IMR-90 (cell line): Measurements from ENCODE around the gene CLIC5. TPM values are rescaled to one million over a fixed set of nuclear protein-coding genes. Genes with fewer than 3 reads are reported as not detected.

ENCODE experiments used
- ATAC-seq: fragments of 200-7000 bp; cut with Tn5 transposase; 2 replicates; pipeline ENCODE4 v1.9.1; 2020; ENCODE audit warnings: low read depth, mild to moderate bottlenecking, moderate library complexity
- BruUV-seq: library from RNA; stranded (reverse); fragments of 400-500 nt; replicated peaks from 2 replicates; lab custom pipeline; 2021; lab: Mats Ljungman, UMichigan
- CTCF ChIA-PET: fragments of 300-600 bp; formaldehyde crosslinking; extraction: SDS; loops from one replicate; lab custom pipeline; 2021; ENCODE audit warnings: antibody characterized with exemption; lab: Yijun Ruan, JAX
- POLR2A ChIA-PET: fragments of 300-600 bp; sonication (Branson Sonifier 250); formaldehyde crosslinking; loops from one replicate; lab custom pipeline; 2022; ENCODE audit warnings: antibody characterized with exemption; ENCODE audit not compliant: unreplicated experiment; lab: Charles Lee
- DNase-seq: peaks from one replicate; pipeline ENCODE4 v3.0.0; 2013
- H2AFZ ChIP-seq: replicated peaks from 2 replicates; pipeline ENCODE3; 2013; ENCODE audit warnings: low read length, mild to moderate bottlenecking; ENCODE audit not compliant: poor library complexity
- H2AK5ac ChIP-seq: 2 replicates; pipeline ENCODE4 v1.6.1; 2013; ENCODE audit warnings: low read depth, low read length, inconsistent platforms
- H2AK9ac ChIP-seq: replicated peaks from 2 replicates; pipeline ENCODE3; 2013; ENCODE audit warnings: mild to moderate bottlenecking, low read depth, low read length, moderate library complexity; ENCODE audit not compliant: poor library complexity
- H2BK120ac ChIP-seq: 2 replicates; pipeline ENCODE4 v1.6.1; 2013; ENCODE audit warnings: low read depth, low read length, inconsistent platforms
- H2BK15ac ChIP-seq: 3 replicates; pipeline ENCODE4 v1.6.1; 2013; ENCODE audit warnings: low read depth, low read length, inconsistent platforms
- H2BK20ac ChIP-seq: 2 replicates; pipeline ENCODE4 v1.6.1; 2013; ENCODE audit warnings: low read depth, mild to moderate bottlenecking, inconsistent platforms, low read length, moderate library complexity
- H2BK5ac ChIP-seq: 2 replicates; pipeline ENCODE4 v1.6.1; 2013; ENCODE audit warnings: mild to moderate bottlenecking, low read depth, low read length, inconsistent platforms; ENCODE audit not compliant: poor library complexity, severe bottlenecking
- H3K14ac ChIP-seq: replicated peaks from 2 replicates; pipeline ENCODE4 v1.6.1; 2013; ENCODE audit warnings: low read depth, low read length, inconsistent platforms
- H3K18ac ChIP-seq: 2 replicates; pipeline ENCODE4 v1.6.1; 2013; ENCODE audit warnings: low read depth, low read length, control low read depth
- H3K23ac ChIP-seq: 2 replicates; pipeline ENCODE4 v1.6.1; 2013; ENCODE audit warnings: low read depth, low read length, inconsistent platforms
- H3K27ac ChIP-seq: 2 replicates; pipeline ENCODE4 v1.5.1; 2013; ENCODE audit warnings: mild to moderate bottlenecking, control low read depth, low read length; ENCODE audit not compliant: insufficient read depth
- H3K27me3 ChIP-seq: 2 replicates; pipeline ENCODE4 v1.6.1; 2013; ENCODE audit warnings: low read length; ENCODE audit not compliant: control insufficient read depth, insufficient read depth
- H3K36me3 ChIP-seq: 2 replicates; pipeline ENCODE4 v1.6.1; 2013; ENCODE audit warnings: low read length, mixed read lengths; ENCODE audit not compliant: control insufficient read depth, insufficient read depth
- H3K4ac ChIP-seq: 2 replicates; pipeline ENCODE4 v1.6.1; 2013; ENCODE audit warnings: low read depth, low read length, inconsistent platforms
- H3K4me1 ChIP-seq: 2 replicates; pipeline ENCODE4 v1.6.1; 2013; ENCODE audit warnings: low read length, mixed read lengths; ENCODE audit not compliant: control insufficient read depth, insufficient read depth
- H3K4me2 ChIP-seq: 2 replicates; pipeline ENCODE4 v1.6.1; 2013; ENCODE audit warnings: low read depth, mild to moderate bottlenecking, control low read depth, low read length, moderate library complexity
- H3K4me3 ChIP-seq: 2 replicates; pipeline ENCODE4 v1.5.1; 2013; ENCODE audit warnings: low read depth, mild to moderate bottlenecking, control low read depth, low read length, moderate library complexity; ENCODE audit not compliant: insufficient read depth
- H3K56ac ChIP-seq: 2 replicates; pipeline ENCODE4 v1.6.1; 2013; ENCODE audit warnings: low read length, inconsistent platforms; ENCODE audit not compliant: insufficient read depth; ENCODE audit errors: extremely low read depth
- H3K79me1 ChIP-seq, 2 experiments: 2 replicates each; pipeline ENCODE4 v1.6.1; 2013; ENCODE audit warnings: low read length in 2 of 2, inconsistent platforms in 1 of 2, low read depth in 1 of 2
- H3K9ac ChIP-seq: 2 replicates; pipeline ENCODE4 v1.6.1; 2013; ENCODE audit warnings: low read depth, low read length, control low read depth
- H3K9me1 ChIP-seq: 2 replicates; pipeline ENCODE4 v1.6.1; 2013; ENCODE audit warnings: low read length, inconsistent platforms; ENCODE audit not compliant: insufficient read depth
- H3K9me3 ChIP-seq: 2 replicates; pipeline ENCODE4 v1.6.1; 2013; ENCODE audit warnings: low read length; ENCODE audit not compliant: control insufficient read depth, insufficient read depth
- H4K20me1 ChIP-seq: 2 replicates; pipeline ENCODE4 v1.6.1; 2013; ENCODE audit warnings: low read length, inconsistent platforms; ENCODE audit not compliant: insufficient read depth
- H4K5ac ChIP-seq: 2 replicates; pipeline ENCODE4 v1.6.1; 2013; ENCODE audit warnings: mild to moderate bottlenecking, low read depth, low read length, control low read depth
- H4K8ac ChIP-seq, 2 experiments: 2 replicates each; pipeline ENCODE4 v1.6.1; 2013; ENCODE audit warnings: low read depth in 2 of 2, low read length in 2 of 2, control low read depth in 1 of 2, inconsistent platforms in 1 of 2
- H4K91ac ChIP-seq: 2 replicates; pipeline ENCODE4 v1.6.1; 2013; ENCODE audit warnings: low read depth, low read length, inconsistent platforms; ENCODE audit not compliant: insufficient read depth
- BHLHE40 ChIP-seq: fragments of 150-350 bp; IDR thresholded peaks from 2 replicates; pipeline ENCODE4 v1.6.1; 2016; ENCODE audit warnings: mild to moderate bottlenecking, low read depth, low read length
- CEBPB ChIP-seq: IDR thresholded peaks from 2 replicates; pipeline ENCODE4 v1.6.1; 2012; ENCODE audit warnings: low read depth, low read length, improper control_type of control experiment
- CHD1 ChIP-seq: IDR thresholded peaks from 2 replicates; pipeline ENCODE4 v1.6.1; 2012; ENCODE audit warnings: low read depth, low read length, improper control_type of control experiment
- RCOR1 ChIP-seq: IDR thresholded peaks from 2 replicates; pipeline ENCODE4 v1.6.1; 2012; ENCODE audit warnings: mild to moderate bottlenecking, low read length, improper control_type of control experiment; ENCODE audit not compliant: insufficient replicate concordance
- SMC3 ChIP-seq: fragments of 150-350 bp; IDR thresholded peaks from 2 replicates; pipeline ENCODE4 v1.6.1; 2016; ENCODE audit warnings: low read depth, mild to moderate bottlenecking, antibody characterized with exemption, low read length, moderate library complexity
- WGBS, 2 experiments: methylation state at CpG; one replicate each; pipeline versions ENCODE4 v1.1.5 to v1.1.7; 2013; ENCODE audit warnings: missing lambda C conversion rate in 2 of 2; ENCODE audit not compliant: insufficient read length in 1 of 2; ENCODE audit errors: extremely low coverage in 2 of 2; 5-methylcytosine and 5-hydroxymethylcytosine counted together
- dilution Hi-C: fragments of 300-500 bp; cut with HindIII; formaldehyde crosslinking; loops from one replicate; pipeline ENCODE4 v1.14.3; 2018; ENCODE audit warnings: low sequenced_read_pairs; ENCODE audit not compliant: unreplicated experiment
- in situ Hi-C: fragments of 300-500 bp; cut with MboI; formaldehyde crosslinking; loops from 3 replicates; pipeline ENCODE4 v1.14.3; 2019; ENCODE audit warnings: low sequenced_read_pairs, inconsistent platforms, mixed read lengths
- intact Hi-C: fragments of 100-400 bp; cut with micrococcal nuclease; formaldehyde crosslinking; loops from 2 replicates; pipeline ENCODE4 v1.10.0; 2022
- polyA plus RNA-seq, 3 experiments: library from polyadenylated mRNA; depleted of rRNA; stranded (reverse); fragments of >200 nt; gene quantifications; 2 replicates each; pipeline ENCODE4 v1.2.3, GENCODE V29; 2012; ENCODE audit warnings: low replicate concordance in 1 of 3
- total RNA-seq: library from RNA; depleted of rRNA; stranded (reverse); fragments of >200 nt; gene quantifications from 2 replicates; pipeline ENCODE4 v1.2.3, GENCODE V29; 2012
- TF ChIP-seq, protein P1 (sequence below): conservative IDR thresholded peaks from 2 replicates; pipeline ENCODE4 v1.5.1; 2012; ENCODE audit warnings: mild to moderate bottlenecking, low read depth, low read length, improper control_type of control experiment
- TF ChIP-seq, protein P2 (sequence below): fragments of 150-350 bp; IDR thresholded peaks from 2 replicates; pipeline ENCODE4 v1.6.1; 2016; ENCODE audit warnings: low read depth, mild to moderate bottlenecking, low read length, moderate library complexity, borderline replicate concordance
- TF ChIP-seq, protein P3 (sequence below): fragments of 150-350 bp; IDR thresholded peaks from 2 replicates; pipeline ENCODE4 v1.6.1; 2017; ENCODE audit warnings: mild to moderate bottlenecking, antibody characterized with exemption, low read length, low read depth

Gene CLIC5
- total and polyA plus RNA-seq, 2 of the 4 experiments (the other 2 are of a cell fraction) = not detected

DNA sequence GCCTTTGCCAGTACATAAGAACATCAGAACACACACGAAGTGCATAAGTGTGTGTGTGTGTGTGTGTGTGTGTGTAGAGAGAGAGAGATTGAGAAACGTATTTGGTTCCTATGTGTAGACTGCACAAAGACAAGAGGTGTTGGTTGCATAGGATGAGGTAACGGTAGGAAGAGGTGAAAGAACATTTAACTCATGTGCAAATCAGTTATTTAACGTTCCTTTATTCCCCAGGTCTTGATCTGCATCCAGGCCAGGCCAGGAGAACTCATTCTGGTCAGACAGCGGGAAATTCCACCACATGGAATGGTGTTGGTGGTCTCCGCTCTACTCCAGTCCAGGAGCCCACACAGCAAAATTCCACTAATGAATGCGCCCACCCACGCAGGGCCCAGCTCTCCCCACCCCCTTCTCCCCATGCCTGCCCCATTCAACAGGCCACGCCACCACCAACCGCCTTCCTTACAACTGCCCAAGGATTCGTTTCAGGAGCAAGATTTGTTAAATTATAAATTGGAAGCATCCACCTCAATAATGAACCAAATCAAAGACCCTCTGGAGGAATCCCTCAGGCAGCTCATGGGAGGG lies 86.8 kb downstream of the CLIC5 start:
- Histone ChIP-seq H2BK15ac (no peak overlapping the region), H3K18ac (no peak overlapping the region), H3K36me3 (no peaks in the 10 kb centered on the region), H3K27ac (no peak overlapping the region), H3K4me3 (no peak overlapping the region), H3K14ac (no peak overlapping the region), H3K27me3 (peaks cover 7% of the 10 kb centered on the region), H2AFZ (no peak overlapping the region), H3K9ac (no peak overlapping the region), H3K4me2 (no peak overlapping the region), H2BK5ac (no peak overlapping the region), H3K79me1 (no peaks in the 10 kb centered on the region), H2BK120ac (no peak overlapping the region), H2AK9ac (no peak overlapping the region), H3K9me3 (no peaks in the 10 kb centered on the region), H2AK5ac (no peak overlapping the region), H4K5ac (no peak overlapping the region), H3K4ac (no peak overlapping the region), H4K91ac (no peak overlapping the region), H3K4me1 (peaks cover 2% of the 10 kb centered on the region; the same call in 1 of the 2 replicates), H3K23ac (no peak overlapping the region), H2BK20ac (no peak overlapping the region), H4K8ac (no peak overlapping the region), H3K9me1 (no peaks in the 10 kb centered on the region), H3K56ac (no peak overlapping the region), H4K20me1 (no peaks in the 10 kb centered on the region)
- TF ChIP-seq, protein P1, sequence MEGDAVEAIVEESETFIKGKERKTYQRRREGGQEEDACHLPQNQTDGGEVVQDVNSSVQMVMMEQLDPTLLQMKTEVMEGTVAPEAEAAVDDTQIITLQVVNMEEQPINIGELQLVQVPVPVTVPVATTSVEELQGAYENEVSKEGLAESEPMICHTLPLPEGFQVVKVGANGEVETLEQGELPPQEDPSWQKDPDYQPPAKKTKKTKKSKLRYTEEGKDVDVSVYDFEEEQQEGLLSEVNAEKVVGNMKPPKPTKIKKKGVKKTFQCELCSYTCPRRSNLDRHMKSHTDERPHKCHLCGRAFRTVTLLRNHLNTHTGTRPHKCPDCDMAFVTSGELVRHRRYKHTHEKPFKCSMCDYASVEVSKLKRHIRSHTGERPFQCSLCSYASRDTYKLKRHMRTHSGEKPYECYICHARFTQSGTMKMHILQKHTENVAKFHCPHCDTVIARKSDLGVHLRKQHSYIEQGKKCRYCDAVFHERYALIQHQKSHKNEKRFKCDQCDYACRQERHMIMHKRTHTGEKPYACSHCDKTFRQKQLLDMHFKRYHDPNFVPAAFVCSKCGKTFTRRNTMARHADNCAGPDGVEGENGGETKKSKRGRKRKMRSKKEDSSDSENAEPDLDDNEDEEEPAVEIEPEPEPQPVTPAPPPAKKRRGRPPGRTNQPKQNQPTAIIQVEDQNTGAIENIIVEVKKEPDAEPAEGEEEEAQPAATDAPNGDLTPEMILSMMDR = no peak
- TF ChIP-seq RCOR1 = no peak
- TF ChIP-seq CEBPB = no peak
- TF ChIP-seq SMC3 = no peak
- TF ChIP-seq, protein P2, sequence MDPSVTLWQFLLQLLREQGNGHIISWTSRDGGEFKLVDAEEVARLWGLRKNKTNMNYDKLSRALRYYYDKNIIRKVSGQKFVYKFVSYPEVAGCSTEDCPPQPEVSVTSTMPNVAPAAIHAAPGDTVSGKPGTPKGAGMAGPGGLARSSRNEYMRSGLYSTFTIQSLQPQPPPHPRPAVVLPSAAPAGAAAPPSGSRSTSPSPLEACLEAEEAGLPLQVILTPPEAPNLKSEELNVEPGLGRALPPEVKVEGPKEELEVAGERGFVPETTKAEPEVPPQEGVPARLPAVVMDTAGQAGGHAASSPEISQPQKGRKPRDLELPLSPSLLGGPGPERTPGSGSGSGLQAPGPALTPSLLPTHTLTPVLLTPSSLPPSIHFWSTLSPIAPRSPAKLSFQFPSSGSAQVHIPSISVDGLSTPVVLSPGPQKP = no peak
- TF ChIP-seq, protein P3, sequence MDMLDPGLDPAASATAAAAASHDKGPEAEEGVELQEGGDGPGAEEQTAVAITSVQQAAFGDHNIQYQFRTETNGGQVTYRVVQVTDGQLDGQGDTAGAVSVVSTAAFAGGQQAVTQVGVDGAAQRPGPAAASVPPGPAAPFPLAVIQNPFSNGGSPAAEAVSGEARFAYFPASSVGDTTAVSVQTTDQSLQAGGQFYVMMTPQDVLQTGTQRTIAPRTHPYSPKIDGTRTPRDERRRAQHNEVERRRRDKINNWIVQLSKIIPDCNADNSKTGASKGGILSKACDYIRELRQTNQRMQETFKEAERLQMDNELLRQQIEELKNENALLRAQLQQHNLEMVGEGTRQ = no peak
- TF ChIP-seq CHD1 = no peak
- no peak for TF ChIP-seq BHLHE40
- intact Hi-C loops = no loop called here
- dilution Hi-C loops = no loop called here
- ATAC-seq (no peak), DNase-seq (no peak)
- POLR2A ChIA-PET = no interaction called here
- in situ Hi-C loops = no loop called here
- CTCF ChIA-PET = no interaction called here
- BruUV-seq = no TSS peak
- WGBS, 2 experiments = no CpG with 5 or more reads among the region's 11 CpGs
